SK-N-SH treated with all-trans-retinoic acid at 6 μM for 48 hours (cell line): ENCODE results near the gene C5orf34.
"Not testable (repeated sequence)": the region's sequence is repeated elsewhere in the genome, so short reads cannot be mapped to it uniquely, and the experiment has no call there.

ENCODE experiments used
- ATAC-seq: fragments of 200-7000 bp; cut with Tn5 transposase; 3 replicates; pipeline ENCODE4 v1.9.1; 2020; ENCODE audit warnings: mild to moderate bottlenecking, moderate library complexity
- ARNTL ChIP-seq: fragments of 450-650 bp; formaldehyde crosslinking; IDR thresholded peaks from 2 replicates; pipeline ENCODE4 v1.5.0; 2020; ENCODE audit warnings: low read depth, mild to moderate bottlenecking, moderate library complexity, borderline replicate concordance
- BACH2 ChIP-seq: fragments of 250-450 bp; sonication (Bioruptor Pico); IDR thresholded peaks from 2 replicates; pipeline ENCODE4 v1.9.0; 2021; ENCODE audit warnings: mild to moderate bottlenecking, borderline replicate concordance
- CSDC2 ChIP-seq: fragments of 250-450 bp; sonication (Bioruptor Pico); IDR thresholded peaks from 2 replicates; pipeline ENCODE4 v1.5.0; 2020; ENCODE audit warnings: mild to moderate bottlenecking, moderate library complexity
- ESRRG ChIP-seq: fragments of 250-450 bp; sonication (Bioruptor Pico); IDR thresholded peaks from 2 replicates; pipeline ENCODE4 v1.6.1; 2021; ENCODE audit warnings: mild to moderate bottlenecking
- GLIS3 ChIP-seq: fragments of 250-450 bp; sonication (Bioruptor Pico); IDR thresholded peaks from 2 replicates; pipeline ENCODE4 v1.5.0; 2020; ENCODE audit warnings: mild to moderate bottlenecking, moderate library complexity
- ISL1 ChIP-seq: fragments of 250-450 bp; sonication (Bioruptor Pico); IDR thresholded peaks from 2 replicates; pipeline ENCODE4 v2.1.2; 2022; ENCODE audit warnings: mild to moderate bottlenecking, moderate library complexity
- OSR1 ChIP-seq: fragments of 250-450 bp; sonication (Bioruptor Pico); IDR thresholded peaks from 2 replicates; pipeline ENCODE4 v1.8.0; 2022; ENCODE audit warnings: moderate library complexity, mild to moderate bottlenecking, inconsistent platforms
- PPARA ChIP-seq: fragments of 250-450 bp; sonication (Bioruptor Pico); IDR thresholded peaks from 2 replicates; pipeline ENCODE4 v1.5.0; 2020; ENCODE audit warnings: mild to moderate bottlenecking, borderline replicate concordance
- RARB ChIP-seq: fragments of 250-450 bp; sonication (Bioruptor Pico); IDR thresholded peaks from 2 replicates; pipeline ENCODE4 v1.8.0; 2021; ENCODE audit warnings: mild to moderate bottlenecking, moderate library complexity
- SNAI2 ChIP-seq: fragments of 250-450 bp; sonication (Bioruptor Pico); IDR thresholded peaks from 2 replicates; pipeline ENCODE4 v1.5.0; 2020; ENCODE audit warnings: mild to moderate bottlenecking, moderate library complexity
- TCF4 ChIP-seq: fragments of 250-450 bp; sonication (Bioruptor Pico); IDR thresholded peaks from 2 replicates; pipeline ENCODE4 v1.8.0; 2021; ENCODE audit warnings: mild to moderate bottlenecking, moderate library complexity, borderline replicate concordance
- TOX ChIP-seq: fragments of 250-450 bp; sonication (Bioruptor Pico); IDR thresholded peaks from 2 replicates; pipeline ENCODE4 v1.8.0; 2021; ENCODE audit warnings: mild to moderate bottlenecking, moderate library complexity, borderline replicate concordance
- ZC3H10 ChIP-seq: fragments of 250-450 bp; sonication (Bioruptor Pico); IDR thresholded peaks from 2 replicates; pipeline ENCODE4 v1.5.1; 2021; ENCODE audit warnings: mild to moderate bottlenecking, moderate library complexity
- ZFP3 ChIP-seq: fragments of 250-450 bp; sonication (Bioruptor Pico); IDR thresholded peaks from 2 replicates; pipeline ENCODE4 v1.5.0; 2020; ENCODE audit warnings: mild to moderate bottlenecking, moderate library complexity
- ZNF565 ChIP-seq: fragments of 450-650 bp; formaldehyde crosslinking; conservative IDR thresholded peaks from 2 replicates; pipeline ENCODE4 v1.5.0; 2020; ENCODE audit warnings: low read depth, mild to moderate bottlenecking, moderate library complexity
- ZNF70 ChIP-seq: fragments of 450-650 bp; formaldehyde crosslinking; IDR thresholded peaks from 2 replicates; pipeline ENCODE4 v1.5.0; 2020; ENCODE audit warnings: mild to moderate bottlenecking, moderate library complexity
- ZNF8 ChIP-seq: fragments of 450-650 bp; formaldehyde crosslinking; IDR thresholded peaks from 2 replicates; pipeline ENCODE4 v1.5.0; 2020; ENCODE audit warnings: mild to moderate bottlenecking, moderate library complexity
- TF ChIP-seq, protein P1 (sequence below): fragments of 250-450 bp; sonication (Bioruptor Pico); IDR thresholded peaks from 2 replicates; pipeline ENCODE4 v1.8.0; 2020; ENCODE audit warnings: mild to moderate bottlenecking, moderate library complexity, borderline replicate concordance
- TF ChIP-seq, protein P2 (sequence below): fragments of 250-450 bp; sonication (Bioruptor Pico); IDR thresholded peaks from 2 replicates; pipeline ENCODE4 v1.5.1; 2021; ENCODE audit warnings: mild to moderate bottlenecking, moderate library complexity
- TF ChIP-seq, protein P3 (sequence below): fragments of 250-450 bp; sonication (Bioruptor Pico); IDR thresholded peaks from 2 replicates; pipeline ENCODE4 v1.5.0; 2020; ENCODE audit warnings: mild to moderate bottlenecking, moderate library complexity
- TF ChIP-seq, protein P4 (sequence below): fragments of 250-450 bp; sonication (Bioruptor Pico); IDR thresholded peaks from 2 replicates; pipeline ENCODE4 v1.5.1; 2020; ENCODE audit warnings: low read depth, mild to moderate bottlenecking, moderate library complexity
- TF ChIP-seq, protein P5 (sequence below): fragments of 250-450 bp; sonication (Bioruptor Pico); IDR thresholded peaks from 2 replicates; pipeline ENCODE4 v1.8.0; 2021; ENCODE audit warnings: low read depth, mild to moderate bottlenecking, moderate library complexity, borderline replicate concordance

C5orf34 gene

DNA sequence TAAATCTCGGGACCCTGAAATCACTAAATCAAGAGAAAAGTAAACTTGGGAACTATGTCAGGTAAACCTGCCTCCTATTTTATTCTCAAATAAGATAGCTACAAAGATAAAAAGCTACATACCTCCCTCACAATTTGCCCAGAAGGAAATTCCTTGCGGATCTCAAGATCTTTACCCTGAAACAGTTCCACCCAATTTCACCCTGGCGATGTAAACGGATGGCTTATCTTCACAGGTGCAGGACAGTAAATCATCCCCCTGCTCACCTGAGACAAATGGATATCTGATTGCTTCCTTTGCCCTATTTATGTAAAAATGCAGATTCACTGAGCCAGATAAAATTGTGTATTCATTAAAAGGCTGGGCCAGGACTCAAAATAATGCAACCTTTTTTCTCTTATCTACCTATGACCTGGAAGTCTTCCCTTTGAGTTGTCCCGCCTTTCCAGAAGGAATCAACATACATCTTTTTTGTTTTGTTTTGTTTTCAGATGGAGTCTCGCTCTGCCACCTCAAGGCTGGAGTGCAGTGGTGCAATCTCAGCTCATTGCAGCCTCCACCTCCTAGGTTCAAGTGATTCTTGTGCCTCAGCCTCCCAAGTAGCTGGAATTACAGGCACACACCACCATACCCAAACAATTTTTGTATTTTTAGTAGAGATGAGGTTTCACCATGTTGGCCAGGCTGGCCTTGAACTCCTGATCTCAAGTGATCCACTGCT lies 45.1 kb downstream of the C5orf34 start:
- TF ChIP-seq ZFP3 (no peak), ZNF8 (no peak), ESRRG (CRISPR knock-in tag) (no peak), BACH2 (CRISPR knock-in tag) (no peak), ZNF70 (CRISPR knock-in tag) (no peak), RARB (CRISPR knock-in tag) (no peak), PPARA (no peak), TOX (no peak), SNAI2 (CRISPR knock-in tag) (no peak), CSDC2 (CRISPR knock-in tag) (no peak), TCF4 (CRISPR knock-in tag) (no peak), ARNTL (CRISPR knock-in tag) (no peak), ISL1 (CRISPR knock-in tag) (no peak), ZC3H10 (CRISPR knock-in tag) (no peak), ZNF565 (CRISPR knock-in tag) (no peak), GLIS3 (CRISPR knock-in tag) (no peak)
- TF ChIP-seq, protein P1, sequence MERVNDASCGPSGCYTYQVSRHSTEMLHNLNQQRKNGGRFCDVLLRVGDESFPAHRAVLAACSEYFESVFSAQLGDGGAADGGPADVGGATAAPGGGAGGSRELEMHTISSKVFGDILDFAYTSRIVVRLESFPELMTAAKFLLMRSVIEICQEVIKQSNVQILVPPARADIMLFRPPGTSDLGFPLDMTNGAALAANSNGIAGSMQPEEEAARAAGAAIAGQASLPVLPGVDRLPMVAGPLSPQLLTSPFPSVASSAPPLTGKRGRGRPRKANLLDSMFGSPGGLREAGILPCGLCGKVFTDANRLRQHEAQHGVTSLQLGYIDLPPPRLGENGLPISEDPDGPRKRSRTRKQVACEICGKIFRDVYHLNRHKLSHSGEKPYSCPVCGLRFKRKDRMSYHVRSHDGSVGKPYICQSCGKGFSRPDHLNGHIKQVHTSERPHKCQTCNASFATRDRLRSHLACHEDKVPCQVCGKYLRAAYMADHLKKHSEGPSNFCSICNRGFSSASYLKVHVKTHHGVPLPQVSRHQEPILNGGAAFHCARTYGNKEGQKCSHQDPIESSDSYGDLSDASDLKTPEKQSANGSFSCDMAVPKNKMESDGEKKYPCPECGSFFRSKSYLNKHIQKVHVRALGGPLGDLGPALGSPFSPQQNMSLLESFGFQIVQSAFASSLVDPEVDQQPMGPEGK (CRISPR knock-in tag): no peak
- TF ChIP-seq, protein P2, sequence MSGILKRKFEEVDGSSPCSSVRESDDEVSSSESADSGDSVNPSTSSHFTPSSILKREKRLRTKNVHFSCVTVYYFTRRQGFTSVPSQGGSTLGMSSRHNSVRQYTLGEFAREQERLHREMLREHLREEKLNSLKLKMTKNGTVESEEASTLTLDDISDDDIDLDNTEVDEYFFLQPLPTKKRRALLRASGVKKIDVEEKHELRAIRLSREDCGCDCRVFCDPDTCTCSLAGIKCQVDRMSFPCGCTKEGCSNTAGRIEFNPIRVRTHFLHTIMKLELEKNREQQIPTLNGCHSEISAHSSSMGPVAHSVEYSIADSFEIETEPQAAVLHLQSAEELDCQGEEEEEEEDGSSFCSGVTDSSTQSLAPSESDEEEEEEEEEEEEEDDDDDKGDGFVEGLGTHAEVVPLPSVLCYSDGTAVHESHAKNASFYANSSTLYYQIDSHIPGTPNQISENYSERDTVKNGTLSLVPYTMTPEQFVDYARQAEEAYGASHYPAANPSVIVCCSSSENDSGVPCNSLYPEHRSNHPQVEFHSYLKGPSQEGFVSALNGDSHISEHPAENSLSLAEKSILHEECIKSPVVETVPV (CRISPR knock-in tag): no peak
- TF ChIP-seq, protein P3, sequence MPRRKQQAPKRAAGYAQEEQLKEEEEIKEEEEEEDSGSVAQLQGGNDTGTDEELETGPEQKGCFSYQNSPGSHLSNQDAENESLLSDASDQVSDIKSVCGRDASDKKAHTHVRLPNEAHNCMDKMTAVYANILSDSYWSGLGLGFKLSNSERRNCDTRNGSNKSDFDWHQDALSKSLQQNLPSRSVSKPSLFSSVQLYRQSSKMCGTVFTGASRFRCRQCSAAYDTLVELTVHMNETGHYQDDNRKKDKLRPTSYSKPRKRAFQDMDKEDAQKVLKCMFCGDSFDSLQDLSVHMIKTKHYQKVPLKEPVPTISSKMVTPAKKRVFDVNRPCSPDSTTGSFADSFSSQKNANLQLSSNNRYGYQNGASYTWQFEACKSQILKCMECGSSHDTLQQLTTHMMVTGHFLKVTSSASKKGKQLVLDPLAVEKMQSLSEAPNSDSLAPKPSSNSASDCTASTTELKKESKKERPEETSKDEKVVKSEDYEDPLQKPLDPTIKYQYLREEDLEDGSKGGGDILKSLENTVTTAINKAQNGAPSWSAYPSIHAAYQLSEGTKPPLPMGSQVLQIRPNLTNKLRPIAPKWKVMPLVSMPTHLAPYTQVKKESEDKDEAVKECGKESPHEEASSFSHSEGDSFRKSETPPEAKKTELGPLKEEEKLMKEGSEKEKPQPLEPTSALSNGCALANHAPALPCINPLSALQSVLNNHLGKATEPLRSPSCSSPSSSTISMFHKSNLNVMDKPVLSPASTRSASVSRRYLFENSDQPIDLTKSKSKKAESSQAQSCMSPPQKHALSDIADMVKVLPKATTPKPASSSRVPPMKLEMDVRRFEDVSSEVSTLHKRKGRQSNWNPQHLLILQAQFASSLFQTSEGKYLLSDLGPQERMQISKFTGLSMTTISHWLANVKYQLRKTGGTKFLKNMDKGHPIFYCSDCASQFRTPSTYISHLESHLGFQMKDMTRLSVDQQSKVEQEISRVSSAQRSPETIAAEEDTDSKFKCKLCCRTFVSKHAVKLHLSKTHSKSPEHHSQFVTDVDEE (CRISPR knock-in tag): no peak
- TF ChIP-seq, protein P4, sequence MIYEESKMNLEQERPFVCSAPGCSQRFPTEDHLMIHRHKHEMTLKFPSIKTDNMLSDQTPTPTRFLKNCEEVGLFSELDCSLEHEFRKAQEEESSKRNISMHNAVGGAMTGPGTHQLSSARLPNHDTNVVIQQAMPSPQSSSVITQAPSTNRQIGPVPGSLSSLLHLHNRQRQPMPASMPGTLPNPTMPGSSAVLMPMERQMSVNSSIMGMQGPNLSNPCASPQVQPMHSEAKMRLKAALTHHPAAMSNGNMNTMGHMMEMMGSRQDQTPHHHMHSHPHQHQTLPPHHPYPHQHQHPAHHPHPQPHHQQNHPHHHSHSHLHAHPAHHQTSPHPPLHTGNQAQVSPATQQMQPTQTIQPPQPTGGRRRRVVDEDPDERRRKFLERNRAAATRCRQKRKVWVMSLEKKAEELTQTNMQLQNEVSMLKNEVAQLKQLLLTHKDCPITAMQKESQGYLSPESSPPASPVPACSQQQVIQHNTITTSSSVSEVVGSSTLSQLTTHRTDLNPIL (CRISPR knock-in tag): no peak
- ATAC-seq: no peak

DNA sequence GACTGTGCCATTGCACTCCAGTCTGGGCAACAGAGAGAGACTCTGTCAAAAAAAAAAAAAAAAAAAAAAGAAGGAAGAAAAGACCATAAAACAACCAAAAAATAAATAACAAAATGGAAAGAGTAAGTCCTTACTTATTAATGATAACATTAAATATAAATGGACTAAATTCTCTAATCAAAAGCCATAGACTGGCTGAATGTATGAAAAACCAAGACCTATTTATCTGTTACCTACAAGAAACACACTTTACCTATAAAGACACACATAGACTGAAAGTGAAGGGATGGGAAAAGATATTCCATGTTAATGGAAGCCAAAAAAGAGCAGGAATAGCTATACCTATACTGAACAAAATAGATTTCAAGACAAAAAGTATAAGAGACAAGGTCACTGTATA lies 47.8 kb downstream of the C5orf34 start:
- no peak for TF ChIP-seq PPARA
- TF ChIP-seq GLIS3 (CRISPR knock-in tag): no peak
- TF ChIP-seq ZFP3: no peak
- TF ChIP-seq BACH2 (CRISPR knock-in tag): no peak
- TF ChIP-seq ARNTL (CRISPR knock-in tag): no peak
- no peak for TF ChIP-seq ISL1 (CRISPR knock-in tag)
- no peak for TF ChIP-seq OSR1 (CRISPR knock-in tag)
- no peak for TF ChIP-seq TOX
- no peak for TF ChIP-seq ZNF70 (CRISPR knock-in tag)
- no peak for TF ChIP-seq ZC3H10 (CRISPR knock-in tag)
- no peak for TF ChIP-seq ZNF8
- TF ChIP-seq RARB (CRISPR knock-in tag): no peak
- TF ChIP-seq, protein P5, sequence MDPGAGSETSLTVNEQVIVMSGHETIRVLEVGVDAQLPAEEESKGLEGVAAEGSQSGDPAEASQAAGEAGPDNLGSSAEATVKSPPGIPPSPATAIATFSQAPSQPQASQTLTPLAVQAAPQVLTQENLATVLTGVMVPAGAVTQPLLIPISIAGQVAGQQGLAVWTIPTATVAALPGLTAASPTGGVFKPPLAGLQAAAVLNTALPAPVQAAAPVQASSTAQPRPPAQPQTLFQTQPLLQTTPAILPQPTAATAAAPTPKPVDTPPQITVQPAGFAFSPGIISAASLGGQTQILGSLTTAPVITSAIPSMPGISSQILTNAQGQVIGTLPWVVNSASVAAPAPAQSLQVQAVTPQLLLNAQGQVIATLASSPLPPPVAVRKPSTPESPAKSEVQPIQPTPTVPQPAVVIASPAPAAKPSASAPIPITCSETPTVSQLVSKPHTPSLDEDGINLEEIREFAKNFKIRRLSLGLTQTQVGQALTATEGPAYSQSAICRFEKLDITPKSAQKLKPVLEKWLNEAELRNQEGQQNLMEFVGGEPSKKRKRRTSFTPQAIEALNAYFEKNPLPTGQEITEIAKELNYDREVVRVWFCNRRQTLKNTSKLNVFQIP: no peak
- no peak for TF ChIP-seq SNAI2 (CRISPR knock-in tag)
- no peak for ATAC-seq

DNA sequence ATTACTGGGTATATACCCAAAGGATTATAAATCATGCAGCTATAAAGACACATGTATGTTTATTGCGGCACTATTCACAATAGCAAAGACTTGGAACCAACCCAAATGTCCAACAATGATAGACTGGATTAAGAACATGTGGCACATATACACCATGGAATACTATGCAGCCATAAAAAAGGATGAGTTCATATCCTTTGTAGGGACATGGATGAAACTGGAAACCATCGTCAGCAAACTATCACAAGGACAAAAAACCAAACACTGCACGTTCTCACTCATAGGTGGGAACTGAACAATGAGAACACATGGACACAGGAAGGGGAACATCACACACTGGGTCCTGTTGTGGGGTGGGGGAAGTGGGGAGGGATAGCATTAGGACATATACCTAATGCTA lies 49.5 kb downstream of the C5orf34 start:
- ATAC-seq: not testable (repeated sequence)
